ENCODE data around the gene NEUROD2.
A peak's percentile ranks its signal among the peaks of the same experiment; 100 is the strongest.

Gene NEUROD2

DNA sequence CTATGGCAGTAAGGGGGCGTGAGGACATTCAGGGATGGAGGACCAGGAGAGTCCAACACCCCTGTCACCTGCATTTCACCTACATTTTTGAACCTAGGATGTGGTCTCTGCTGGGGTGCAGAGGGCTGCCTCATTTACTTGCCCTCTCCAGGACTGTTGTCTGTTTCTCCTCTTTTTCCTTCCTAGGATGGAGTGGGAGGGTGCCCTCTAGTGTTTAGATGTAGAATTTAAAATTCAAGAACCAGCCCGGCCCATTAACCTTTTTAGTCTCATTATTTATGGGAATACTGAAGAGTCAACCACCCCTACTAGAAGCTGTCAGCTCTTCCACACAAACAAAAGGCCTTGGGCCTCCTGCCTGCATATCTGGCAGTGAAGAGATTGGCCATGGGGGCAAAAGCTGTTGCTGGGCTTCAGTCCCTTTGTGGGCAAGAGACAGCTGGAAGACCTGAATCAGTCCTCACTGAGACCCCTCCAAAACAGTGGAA is 26.7 kb upstream of the NEUROD2 start:
- DNase-seq (ENCODE audit: low spot score) = peak; percentile 80

DNA sequence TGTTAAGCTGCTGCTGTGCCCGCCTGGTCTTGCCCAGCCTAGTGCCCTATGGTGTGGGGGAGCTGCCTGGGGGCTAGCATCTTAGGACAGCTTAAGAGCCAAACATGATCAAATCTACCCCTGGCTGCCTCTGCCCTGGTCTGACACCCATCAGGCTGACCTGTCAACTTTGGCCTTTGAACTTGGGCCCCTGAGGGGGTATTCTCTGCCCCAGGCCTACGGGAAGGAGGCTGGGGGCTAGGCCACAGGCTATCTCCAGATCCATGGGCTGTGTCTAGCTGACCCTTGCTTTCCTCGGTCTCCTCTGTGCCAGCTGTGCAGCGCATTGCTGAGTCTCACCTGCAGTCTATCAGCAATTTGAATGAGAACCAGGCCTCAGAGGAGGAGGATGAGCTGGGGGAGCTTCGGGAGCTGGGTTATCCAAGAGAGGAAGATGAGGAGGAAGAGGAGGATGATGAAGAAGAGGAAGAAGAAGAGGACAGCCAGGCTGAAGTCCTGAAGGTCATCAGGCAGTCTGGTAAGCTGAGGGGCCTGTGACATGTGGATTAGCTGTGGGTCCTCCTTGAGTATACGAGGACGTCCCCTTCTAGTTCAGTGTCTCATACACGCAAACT is 26.0 kb upstream of the NEUROD2 start:
- DNase-seq (ENCODE audit: low spot score) = no peak

DNA sequence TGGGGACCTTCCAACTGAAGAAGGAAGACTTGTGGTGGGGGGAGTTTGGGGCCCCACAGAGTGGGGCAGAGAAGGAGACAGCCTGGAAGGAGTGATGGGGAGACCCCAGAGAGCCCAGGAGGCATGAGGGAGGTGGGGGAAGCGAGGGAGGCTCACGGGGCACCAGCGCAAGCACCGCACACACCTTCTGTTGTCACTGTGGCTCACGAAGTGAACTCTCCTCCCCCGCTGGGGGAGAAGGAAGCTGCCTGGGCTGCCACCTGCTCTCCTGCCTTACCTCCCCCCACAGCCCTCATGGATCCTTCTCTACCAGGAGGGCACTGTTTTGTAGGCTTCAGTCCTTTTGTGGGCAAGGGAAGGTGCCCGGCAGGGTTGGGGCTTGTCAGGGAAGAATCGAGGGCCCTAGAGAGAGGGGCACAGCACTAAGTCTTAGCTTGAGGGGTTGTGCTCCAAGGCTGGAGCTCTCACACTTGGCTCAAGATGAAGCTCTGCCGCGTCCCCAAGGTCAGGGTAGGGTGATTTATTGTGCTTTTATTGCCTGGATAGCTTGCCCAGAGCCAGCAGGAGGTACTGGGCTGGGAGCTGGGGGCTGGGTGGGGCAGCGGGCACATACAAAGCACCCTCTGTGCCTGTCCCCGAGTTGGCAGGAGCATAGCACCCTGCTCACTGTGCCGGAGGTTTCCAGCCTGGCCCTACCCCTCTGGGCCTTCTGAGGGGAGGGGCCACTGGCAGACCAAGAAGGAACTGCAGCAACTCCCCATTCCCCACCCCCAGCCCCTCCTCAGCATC is 24.6 kb upstream of the NEUROD2 start:
- no peak for DNase-seq (ENCODE audit: low spot score)

DNA sequence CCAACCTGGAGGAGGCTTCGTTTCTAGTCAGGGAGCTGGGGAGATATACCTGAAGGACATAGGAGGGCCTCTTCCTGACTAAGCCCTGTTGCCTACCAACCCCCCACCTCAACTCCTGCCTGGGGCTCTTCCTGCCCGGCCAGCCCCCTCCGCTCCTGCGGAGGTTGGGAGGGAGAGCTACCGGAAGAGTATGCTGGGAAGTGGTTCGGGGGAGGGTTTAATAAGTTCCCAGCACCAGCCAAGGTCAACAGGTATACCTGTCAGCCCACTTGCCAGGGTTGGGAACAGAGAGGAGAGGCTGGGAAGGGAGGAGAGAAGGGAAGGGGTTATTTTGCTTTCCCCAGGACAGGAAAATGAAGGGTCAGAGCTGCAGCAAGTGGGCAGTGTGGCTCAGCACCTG is 23.7 kb upstream of the NEUROD2 start:
- DNase-seq (ENCODE audit: low spot score) = no peak

DNA sequence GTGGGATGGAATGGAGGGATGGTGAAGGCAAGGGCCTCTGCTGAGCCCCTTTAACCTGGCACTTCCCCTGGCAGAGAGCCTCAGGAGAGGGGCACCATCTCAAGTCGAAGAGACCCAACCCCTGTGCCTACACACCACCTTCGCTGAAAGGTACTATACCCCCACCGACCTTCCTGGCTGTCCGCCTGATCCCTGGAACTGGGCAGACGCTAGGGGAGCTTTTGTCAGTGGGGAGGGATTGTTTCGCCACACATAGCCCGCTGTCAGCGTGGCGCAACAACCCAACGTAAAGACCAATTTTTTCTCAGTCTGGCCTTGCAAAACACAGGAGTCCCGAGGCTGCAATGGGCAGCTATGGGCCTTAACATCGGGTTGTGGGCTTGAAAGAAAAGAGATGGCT is 22.2 kb upstream of the NEUROD2 start:
- no peak for DNase-seq (ENCODE audit: low spot score)

DNA sequence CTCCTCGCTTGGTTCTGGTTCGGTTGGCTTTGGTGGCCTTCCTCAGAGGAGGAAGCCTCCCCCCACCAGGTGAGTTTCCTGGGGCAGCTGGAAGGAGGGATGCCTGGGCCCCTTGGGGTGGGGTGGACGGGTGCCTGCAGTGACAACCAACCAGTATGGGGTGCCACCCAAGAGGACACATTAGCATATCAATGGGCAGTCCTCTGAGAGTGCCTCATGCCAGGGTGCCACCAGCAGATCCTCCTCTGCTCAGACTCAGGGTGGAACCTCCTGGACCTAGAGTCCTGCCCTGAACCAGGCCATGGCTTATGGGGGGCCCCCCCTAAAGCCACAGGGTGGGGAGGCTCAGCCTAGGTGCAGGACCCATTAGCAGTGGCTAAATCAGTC is 21.8 kb upstream of the NEUROD2 start:
- no peak for DNase-seq (ENCODE audit: low spot score)

DNA sequence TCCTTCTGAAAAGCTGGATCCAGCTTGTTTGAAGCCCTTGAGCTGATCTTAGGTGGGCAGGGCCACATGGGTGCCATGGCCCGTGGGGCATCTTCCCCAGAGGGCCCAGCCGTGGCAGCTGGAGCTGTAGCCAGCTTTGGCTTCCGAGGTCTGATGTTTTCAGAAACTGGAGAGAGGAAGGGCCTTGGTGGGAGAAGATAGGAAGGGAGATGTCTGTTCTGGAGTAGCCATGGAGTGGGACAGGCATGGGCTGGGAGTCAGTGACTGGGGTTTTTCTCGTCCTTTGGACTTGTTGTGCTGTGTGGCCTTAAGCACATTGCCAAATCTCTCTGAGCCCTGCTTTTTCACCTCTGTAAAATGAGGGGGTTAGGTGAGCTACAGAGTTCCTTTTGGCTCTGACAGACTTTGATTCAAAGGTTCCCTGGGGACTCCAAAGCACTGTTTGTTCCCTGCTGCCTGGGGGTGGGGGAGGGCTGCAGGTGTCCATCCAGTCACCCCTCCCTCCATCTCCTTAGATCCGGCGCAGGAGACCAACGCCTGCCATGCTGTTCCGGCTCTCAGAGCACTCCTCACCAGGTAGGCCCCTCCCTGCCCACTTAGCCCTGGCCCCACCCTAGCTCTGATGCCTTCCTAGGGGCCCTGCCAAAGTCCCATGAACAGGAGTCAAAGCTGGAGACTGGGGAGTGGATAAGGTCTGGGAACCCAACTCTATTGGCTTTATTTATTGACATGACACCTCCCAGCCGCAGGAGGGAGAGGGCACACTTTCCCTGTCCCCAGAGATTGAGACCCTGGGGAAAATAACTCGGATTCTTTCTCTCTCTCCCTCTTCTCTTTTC is 21.2 kb upstream of the NEUROD2 start:
- no peak for DNase-seq (ENCODE audit: low spot score)

DNA sequence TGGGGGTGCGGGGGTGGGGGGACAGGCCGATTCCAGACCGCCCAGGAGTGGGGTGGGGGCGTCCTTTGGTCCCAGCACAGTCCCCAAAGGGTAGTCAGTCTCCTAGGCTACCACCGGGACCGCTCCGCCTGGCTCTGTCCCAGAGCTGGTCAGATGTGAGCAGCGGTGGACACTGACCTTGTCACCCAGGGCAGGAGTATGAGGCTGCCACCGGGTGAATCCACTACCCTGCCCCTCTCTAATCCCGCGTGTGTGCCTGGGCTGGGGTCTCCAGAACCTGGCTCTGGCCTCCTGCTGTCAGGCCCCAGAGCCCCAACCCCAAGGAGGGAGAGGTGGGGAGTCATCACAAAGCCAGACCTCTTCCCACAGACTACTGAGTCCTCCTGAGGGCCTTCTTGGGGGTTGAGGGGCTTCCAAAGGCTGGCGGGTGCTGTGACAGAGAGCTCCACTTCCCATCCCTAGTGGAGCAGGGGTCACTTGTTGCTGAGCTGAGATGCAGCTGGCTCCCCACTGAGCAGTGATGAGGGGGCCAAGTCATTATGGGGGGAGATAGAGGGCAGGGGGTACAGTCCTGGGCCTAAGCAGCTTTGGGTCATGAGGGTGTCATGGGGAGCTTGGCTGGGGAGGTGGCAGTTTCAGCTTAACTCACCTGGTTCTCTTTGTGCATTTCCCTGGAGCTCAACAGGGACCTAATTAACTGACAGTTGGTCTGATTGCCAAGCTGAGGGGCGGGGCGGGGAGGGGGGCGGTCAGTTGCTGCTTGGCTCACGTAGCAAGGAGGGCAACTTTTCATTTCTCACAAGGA is 20.2 kb upstream of the NEUROD2 start:
- DNase-seq (ENCODE audit: low spot score) = no peak

DNA sequence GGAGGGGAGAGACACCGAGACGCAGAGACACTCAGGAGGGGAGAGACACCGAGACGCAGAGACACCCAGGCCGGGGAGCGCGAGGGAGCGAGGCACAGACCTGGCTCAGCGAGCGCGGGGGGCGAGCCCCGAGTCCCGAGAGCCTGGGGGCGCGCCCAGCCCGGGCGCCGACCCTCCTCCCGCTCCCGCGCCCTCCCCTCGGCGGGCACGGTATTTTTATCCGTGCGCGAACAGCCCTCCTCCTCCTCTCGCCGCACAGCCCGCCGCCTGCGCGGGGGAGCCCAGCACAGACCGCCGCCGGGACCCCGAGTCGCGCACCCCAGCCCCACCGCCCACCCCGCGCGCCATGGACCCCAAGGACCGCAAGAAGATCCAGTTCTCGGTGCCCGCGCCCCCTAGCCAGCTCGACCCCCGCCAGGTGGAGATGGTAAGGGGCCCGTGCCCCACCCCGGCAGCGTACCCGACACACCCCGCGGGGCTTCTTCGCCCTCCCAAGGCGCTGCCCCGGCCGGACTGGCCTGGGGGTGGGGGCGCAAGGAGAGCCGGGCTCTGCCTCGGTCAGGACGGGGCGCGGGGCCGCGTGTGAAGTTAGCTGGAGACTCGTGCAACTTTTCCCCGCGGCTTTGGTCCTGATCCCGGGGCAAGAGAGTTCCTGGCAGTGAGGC is 19.5 kb upstream of the NEUROD2 start:
- no peak for DNase-seq (ENCODE audit: low spot score)

DNA sequence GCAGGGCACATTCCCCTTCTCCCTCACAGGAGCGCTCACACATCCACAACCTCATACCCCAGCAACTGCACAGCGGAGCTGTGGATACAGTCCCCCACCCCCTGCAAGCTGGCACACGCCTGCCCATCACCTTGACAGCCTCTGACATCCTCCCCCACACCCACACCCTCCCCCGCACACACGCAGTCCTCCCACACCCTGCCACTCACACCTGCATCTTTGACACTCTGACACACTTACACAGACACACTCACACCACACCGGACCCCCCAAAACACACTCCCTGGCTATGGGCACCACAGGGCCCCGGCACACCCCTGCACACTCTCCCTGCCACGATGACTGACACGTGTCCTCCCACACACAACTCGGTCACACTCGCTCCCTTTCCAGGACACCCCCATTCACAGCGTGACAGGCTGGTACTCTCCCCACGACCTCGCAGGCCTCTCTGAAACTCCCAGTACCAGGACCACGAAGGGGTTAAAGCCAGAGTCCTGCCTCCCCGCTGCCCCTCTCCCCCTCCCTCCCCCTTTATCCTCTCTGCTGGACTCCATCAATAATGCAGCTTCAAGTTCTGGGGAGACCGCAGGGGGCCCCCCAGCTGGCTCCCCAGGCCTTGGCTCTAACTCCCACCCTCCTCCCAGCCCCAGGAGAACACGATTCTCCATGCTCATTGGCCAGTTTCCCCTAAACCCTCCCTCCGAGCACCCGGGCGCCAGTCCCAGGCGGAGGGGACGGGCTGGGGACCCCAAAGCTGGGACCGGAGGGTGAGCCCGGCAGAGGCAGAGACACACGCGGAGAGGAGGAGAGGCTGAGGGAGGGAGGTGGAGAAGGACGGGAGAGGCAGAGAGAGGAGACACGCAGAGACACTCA is 18.7 kb upstream of the NEUROD2 start, which contains the start of gene PPP1R1B:
Gene PPP1R1B (plus strand): TSS at position 782 of the 876 bp plus-strand sequence. CDS start 441 bp downstream, outside the sequence.
- no peak for DNase-seq (ENCODE audit: low spot score)

DNA sequence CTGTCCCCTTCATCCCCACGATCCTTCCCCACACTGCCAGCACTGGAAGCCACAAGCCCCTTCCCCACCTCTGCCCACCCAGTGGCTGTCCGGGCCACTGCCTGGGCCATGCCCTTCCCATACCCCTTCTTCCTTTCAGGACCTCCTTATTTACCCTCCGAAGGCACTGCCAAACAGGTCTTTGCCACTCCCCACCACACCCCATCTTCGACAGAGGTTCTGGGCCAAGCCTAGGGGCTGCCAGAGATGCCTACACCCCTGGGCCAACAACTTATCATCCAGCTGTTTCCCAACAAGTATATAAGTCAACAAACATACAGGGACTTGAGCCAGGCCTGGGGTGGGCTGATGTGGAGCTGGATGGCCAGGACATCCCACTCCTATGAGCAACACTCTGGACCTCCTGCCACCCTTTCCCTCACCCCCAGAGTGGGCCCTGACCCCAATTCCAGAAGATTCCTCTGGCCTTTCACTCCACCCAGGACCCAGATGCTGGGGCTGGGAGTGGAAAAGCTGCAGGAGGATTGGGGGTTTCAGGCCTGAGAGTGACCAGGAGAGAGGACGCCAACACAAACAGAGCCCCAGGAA is 17.6 kb upstream of the NEUROD2 start:
- DNase-seq (ENCODE audit: low spot score) = no peak

DNA sequence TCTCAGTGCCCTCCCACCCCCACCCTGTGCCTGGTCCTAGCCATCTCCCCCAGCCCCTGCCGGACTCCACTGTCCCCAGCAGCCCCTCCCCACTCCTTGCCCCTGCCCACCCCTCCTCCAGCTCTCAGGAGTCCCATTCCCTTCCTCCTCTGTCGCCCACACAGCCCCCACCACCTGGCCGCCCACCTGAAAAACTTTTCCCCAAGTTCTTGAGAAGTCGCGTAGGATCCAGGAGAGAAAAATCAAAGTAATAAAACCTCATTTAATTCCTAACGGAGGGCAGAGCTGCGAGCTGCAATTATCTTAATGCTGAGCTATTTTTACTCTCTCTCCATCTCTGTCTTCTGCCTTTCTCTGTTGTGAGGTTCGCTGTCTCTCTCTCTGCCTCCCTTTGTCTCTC is 16.6 kb upstream of the NEUROD2 start:
- no peak for DNase-seq (ENCODE audit: low spot score)

DNA sequence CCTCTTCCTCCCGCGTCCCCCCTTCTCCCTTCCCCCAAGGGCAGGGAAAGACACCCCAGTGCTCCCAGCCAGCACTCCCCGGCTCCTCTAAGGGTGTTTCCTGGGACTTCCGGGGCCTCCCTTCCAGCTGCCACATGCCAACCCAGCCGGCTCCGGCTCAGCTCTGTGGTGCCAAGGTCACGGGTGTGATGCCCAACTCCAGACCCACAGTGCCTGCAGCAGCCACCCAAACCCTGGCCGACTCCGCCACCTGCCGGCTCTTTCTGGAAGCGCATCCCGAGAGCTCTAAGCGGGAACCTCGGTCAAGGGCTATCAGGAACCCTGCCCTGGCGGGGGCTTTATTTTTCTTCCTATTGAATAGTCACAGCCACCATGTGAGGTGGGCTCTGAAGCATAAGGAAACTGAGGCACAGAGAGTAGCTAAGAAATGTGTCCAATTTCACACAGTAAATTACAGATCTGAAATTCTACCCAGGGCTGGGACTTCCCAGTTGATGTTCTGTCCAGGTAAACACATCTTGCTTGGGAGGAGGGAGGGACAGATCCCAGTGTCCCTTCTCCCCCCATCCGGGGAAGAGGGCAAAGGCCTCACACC is 15.7 kb upstream of the NEUROD2 start:
- peak; percentile 90 for DNase-seq (ENCODE audit: low spot score)

DNA sequence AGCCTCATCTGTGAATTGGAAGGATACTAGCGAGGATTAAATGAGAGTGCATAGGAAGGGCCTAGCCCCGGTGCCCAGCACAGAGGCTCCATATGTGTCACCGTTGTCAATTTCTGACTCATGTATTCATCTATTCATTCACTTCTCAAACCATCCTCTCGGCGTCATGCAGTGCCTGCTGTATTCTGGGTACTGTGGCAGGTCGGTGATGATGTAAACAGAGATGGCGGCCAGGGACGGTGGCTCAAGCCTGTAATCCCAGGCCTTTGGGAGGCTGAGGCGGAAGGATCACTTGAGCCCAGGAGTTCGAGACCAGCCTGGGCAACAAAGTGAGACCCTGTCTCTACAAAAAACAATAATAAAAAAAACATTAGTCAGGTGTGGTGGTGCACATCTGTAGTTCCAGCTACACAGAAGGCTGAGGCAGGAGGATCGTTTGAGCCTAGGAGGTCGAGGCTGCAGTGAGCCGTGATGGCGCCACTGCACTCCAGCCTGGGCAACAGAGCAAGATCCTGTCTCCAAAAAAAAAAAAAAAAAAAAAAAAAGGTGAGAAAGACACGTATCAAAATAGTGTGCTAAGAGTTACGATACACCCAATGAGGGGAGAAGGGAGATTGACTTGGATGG is 14.8 kb upstream of the NEUROD2 start:
- no peak for DNase-seq (ENCODE audit: low spot score)

DNA sequence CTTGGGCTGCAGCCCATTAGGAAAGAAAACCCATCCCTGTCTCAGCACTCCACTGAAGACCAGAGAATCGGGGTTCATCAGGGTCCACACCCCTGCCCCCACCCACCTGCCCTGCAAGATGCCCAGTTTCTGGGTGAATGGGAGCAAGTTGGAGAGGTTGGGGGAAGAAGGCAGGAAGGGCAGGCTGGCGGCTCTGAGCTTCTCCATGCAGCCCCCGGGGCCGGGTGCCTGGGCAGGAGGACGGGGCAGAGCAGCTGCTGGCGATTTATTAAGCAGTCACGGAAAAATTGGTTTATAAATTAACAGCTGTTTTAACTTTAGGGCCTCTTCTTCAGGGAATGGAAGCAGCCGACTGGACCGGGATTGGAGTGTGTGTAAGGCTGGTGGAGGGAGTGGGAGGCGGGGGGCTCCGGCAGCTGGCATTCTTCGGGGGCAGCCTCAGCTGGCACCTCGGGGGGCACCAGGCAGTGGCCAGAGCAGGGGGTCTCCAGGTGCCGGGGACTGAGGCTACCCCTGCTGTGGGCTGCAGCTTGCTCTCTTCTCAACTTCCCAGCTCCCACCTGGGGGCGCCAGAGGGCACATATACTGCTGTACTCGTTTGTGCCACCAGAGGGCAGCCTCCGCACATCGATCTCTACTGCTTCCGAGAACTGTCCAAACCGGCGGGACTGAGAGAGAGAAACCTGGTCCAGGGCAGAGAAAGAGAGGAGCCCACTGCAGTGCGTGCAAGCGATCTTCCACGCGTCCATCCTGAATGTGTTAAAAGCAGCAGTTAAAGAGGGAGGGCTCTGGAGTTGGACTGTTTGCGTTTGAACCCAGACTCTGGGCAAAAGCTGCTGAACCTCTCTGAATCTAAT is 14.0 kb upstream of the NEUROD2 start:
- DNase-seq (ENCODE audit: low spot score) = peak; percentile 92

DNA sequence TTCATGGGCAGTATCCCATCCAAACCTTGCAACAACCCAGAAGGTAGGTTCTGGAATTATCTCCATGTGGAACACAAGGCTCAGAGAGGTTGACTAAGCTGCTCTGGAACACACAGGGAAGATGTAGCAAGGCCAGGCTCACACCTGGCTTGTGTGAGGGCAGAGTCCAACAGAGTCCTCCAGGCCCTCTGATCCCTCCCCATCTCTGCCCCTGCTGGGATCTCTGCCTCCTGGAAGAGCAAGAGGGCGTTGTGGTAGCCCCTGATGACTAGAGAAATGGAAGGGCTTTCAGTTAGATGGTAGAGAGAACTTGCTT is 12.0 kb upstream of the NEUROD2 start:
- DNase-seq (ENCODE audit: low spot score) = no peak

DNA sequence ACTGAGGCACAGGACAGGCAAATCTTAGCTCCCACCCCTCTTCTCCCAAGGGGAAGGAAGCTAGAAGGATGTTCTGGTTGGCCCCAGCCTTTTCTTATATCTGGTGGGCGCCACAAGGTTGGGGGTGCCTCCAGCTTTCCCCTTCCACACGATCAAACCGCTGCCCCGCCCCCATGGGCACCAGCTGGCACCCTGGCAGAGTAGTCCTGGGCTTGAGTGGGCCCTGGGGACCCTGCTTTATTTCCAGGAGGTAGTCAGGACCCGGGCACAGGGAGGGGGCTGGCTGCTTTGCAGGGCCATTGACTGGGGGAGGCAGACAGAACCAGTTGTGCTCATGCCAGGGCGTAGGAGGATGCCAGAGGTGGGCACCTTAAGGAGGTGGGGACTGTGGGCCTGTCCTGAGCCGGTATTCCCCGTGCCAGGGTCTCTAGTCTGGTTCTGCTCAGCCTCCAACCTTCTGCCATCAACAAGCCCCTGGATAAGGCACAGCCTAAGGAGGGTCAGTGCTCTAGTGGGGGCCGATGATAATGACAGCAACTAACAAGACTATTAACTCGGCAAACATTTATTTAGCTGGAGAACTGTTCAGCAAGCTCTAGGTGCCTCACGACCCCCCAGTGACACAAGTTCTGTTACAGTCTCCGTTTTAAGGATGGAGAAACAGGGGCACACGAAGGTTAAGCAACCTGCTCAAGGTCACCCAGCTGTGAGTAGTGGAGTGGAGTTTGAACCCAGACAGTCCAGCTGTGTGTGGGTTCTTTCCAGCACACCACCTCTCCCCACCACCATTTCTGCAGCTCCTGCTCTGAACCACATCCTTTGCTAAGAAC is 11.5 kb upstream of the NEUROD2 start:
- no peak for DNase-seq (ENCODE audit: low spot score)
